Transverse colon (tissue), 4 donors: ENCODE data around the gene FAU.
A peak's percentile ranks its signal among the peaks of the same experiment; 100 is the strongest.

ENCODE experiments used
- EP300 ChIP-seq: sonication (generic); formaldehyde crosslinking; IDR thresholded peaks from one replicate; pipeline ENCODE4 v1.6.1; 2017; ENCODE audit warnings: antibody characterized with exemption, low read depth
- POLR2A ChIP-seq: fragments of 450-650 bp; IDR thresholded peaks from one replicate; pipeline ENCODE4 v1.6.1; 2016; ENCODE audit warnings: antibody characterized with exemption, mild to moderate bottlenecking, moderate library complexity
- POLR2AphosphoS5 ChIP-seq, 3 donors: sonication (generic); formaldehyde crosslinking; IDR thresholded peaks; one replicate each; pipeline ENCODE4 v1.6.1; 2016; ENCODE audit warnings: antibody characterized with exemption in 3 of 3
- TF ChIP-seq, protein P1 (sequence below), 5 experiments: fragments of 200-600 bp in 3 of 5; fragments of 450-650 bp in 2 of 5; sonication (generic) in 3 of 5; IDR thresholded peaks; 1 replicate in 2 of 5; 2 replicates in 3 of 5; pipeline ENCODE4 v1.5.1; 2016 to 2017; ENCODE audit warnings: antibody characterized with exemption in 5 of 5, inconsistent platforms in 3 of 5, mild to moderate bottlenecking in 2 of 5, moderate library complexity in 1 of 5

- TF ChIP-seq, protein P1, sequence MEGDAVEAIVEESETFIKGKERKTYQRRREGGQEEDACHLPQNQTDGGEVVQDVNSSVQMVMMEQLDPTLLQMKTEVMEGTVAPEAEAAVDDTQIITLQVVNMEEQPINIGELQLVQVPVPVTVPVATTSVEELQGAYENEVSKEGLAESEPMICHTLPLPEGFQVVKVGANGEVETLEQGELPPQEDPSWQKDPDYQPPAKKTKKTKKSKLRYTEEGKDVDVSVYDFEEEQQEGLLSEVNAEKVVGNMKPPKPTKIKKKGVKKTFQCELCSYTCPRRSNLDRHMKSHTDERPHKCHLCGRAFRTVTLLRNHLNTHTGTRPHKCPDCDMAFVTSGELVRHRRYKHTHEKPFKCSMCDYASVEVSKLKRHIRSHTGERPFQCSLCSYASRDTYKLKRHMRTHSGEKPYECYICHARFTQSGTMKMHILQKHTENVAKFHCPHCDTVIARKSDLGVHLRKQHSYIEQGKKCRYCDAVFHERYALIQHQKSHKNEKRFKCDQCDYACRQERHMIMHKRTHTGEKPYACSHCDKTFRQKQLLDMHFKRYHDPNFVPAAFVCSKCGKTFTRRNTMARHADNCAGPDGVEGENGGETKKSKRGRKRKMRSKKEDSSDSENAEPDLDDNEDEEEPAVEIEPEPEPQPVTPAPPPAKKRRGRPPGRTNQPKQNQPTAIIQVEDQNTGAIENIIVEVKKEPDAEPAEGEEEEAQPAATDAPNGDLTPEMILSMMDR (IDR thresholded peaks at IDR 0.05), result peak in 1 of 5 experiments; percentile 31
- no peak for TF ChIP-seq POLR2A
- no peak for TF ChIP-seq POLR2AphosphoS5 (IDR thresholded peaks at IDR 0.05)
- no peak for TF ChIP-seq EP300
Measured at GRCh38 chr11:65121447-65121864, 478 bp downstream of the FAU start.
